ENCODE measurements around the gene ECHDC3.

Gene ECHDC3

DNA sequence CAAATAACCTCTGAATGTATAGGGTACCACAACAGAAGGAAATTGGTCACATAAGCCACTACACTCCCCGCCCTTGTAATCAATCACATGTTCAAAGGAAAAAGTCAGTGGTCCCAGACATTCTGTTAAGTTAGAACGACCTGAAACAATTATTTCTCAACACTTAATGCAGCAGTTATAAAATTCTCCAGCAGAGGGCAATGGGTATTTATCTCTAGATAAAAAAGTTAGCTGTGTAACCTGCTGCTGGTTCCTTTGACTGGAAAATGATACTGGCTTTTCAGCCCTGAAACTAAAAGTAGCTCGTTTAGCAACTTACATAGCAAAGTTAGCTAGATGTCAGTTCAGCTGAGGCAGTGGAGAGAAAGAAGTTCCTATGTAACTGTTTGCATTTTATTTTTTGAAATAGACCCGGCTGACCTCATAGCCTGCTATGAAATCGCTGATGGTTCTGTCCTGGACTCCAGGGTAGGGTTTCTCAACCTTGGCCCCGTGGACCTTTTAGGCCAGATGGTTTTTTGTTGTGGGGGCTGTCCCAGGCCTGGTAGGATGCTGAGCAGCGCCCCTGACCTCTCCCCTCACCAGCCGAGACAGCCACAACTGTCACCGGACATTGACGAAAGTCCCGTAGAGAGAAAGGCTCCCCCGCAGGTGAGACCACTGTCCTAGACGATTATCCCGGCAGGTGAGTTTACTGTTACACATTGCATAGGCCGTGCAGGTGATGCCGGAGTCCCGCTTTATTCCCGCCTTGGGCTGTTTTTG lies 40.8 kb downstream of the ECHDC3 start:
- Histone ChIP-seq H3K4me1 (ENCODE audit: control insufficient read depth, insufficient read depth, low read length) (no peaks in the 10 kb centered on the region), H3K9me3 (ENCODE audit: control insufficient read depth, insufficient read depth, low read length) (no peaks in the 10 kb centered on the region), H3K36me3 (ENCODE audit: control insufficient read depth, insufficient read depth, low read length) (no peaks in the 10 kb centered on the region), H3K27ac (ENCODE audit: low read length) (no peak overlapping the region), H3K27me3 (ENCODE audit: control insufficient read depth, insufficient read depth, low read length) (no peaks in the 10 kb centered on the region), H3K4me3 (ENCODE audit: low read length) (no peak overlapping the region)
- no CpG with 5 or more reads among the region's 18 CpGs for WGBS (ENCODE audit: insufficient coverage, insufficient read length)
- no peak for DNase-seq (ENCODE audit: low read depth, low spot score)

DNA sequence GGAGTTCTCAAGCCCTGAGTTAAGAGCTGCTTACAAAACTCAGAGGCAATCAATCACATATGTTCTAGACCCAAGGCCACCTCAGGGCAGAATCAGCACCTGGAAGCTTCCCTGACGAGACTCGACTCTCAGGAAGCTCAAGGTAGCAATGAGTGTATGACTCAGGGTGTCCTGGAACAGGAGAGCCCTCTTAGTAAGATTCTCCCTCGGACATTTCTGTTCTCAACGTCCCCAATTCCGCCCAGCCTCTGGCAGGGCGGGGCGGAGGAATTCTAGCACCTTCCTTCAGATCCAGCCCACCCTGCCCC lies 41.3 kb downstream of the ECHDC3 start:
- WGBS (ENCODE audit: insufficient coverage, insufficient read length) = no CpG with 5 or more reads among the region's 7 CpGs
- H3K4me3 ChIP-seq (ENCODE audit: low read length) = no peak overlapping the region
- H3K27me3 ChIP-seq (ENCODE audit: control insufficient read depth, insufficient read depth, low read length) = no peaks in the 10 kb centered on the region
- no peaks in the 10 kb centered on the region for H3K9me3 ChIP-seq (ENCODE audit: control insufficient read depth, insufficient read depth, low read length)
- DNase-seq (ENCODE audit: low read depth, low spot score) = no peak
- no peaks in the 10 kb centered on the region for H3K36me3 ChIP-seq (ENCODE audit: control insufficient read depth, insufficient read depth, low read length)
- H3K4me1 ChIP-seq (ENCODE audit: control insufficient read depth, insufficient read depth, low read length) = no peaks in the 10 kb centered on the region
- no peak overlapping the region for H3K27ac ChIP-seq (ENCODE audit: low read length)

DNA sequence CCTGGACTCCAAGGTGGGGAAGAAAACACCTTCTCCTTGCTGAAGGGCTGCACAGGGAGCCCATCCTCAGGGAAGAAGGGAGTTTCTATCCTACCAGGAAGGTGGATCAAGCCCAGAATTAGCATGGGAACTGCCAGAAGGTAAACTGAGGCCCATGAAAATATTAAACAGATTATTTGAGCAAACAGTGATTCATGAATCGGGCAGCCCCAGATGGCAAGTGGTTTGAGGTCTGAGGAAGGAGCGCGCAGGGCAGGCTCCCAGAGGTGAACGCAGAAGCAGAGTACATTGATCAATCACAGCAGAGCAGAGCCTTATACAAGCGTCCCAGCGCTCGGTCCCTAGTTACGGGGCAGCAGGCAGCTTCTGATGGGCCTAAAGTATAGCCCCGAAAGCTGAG lies 45.2 kb downstream of the ECHDC3 start:
- no CpG with 5 or more reads among the region's 9 CpGs for WGBS (ENCODE audit: insufficient coverage, insufficient read length)

DNA sequence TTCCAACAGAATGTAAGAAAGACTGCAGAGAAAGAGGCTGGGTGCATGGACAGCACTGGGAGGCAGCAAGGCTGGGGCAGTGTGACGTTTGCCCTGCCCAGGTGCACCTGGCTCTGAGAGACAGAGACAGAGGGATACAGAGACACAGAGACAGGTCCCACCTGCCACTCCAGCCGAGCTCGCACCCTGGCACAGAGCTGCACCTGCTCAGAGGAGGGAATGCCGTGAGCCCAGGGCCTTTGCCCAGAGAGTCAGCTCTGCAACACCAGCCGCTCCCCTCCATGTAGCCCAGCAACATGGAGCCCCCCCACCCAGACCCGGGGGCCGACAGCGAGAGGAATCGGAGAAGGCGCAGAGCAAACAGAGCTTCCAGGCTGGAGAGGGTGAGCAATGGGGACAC lies 45.7 kb downstream of the ECHDC3 start:
- Histone ChIP-seq H3K36me3 (ENCODE audit: control insufficient read depth, insufficient read depth, low read length) (no peaks in the 10 kb centered on the region), H3K4me1 (ENCODE audit: control insufficient read depth, insufficient read depth, low read length) (no peaks in the 10 kb centered on the region), H3K9me3 (ENCODE audit: control insufficient read depth, insufficient read depth, low read length) (no peaks in the 10 kb centered on the region), H3K4me3 (ENCODE audit: low read length) (no peak overlapping the region), H3K27me3 (ENCODE audit: control insufficient read depth, insufficient read depth, low read length) (no peaks in the 10 kb centered on the region), H3K27ac (ENCODE audit: low read length) (no peak overlapping the region)
- no peak for DNase-seq (ENCODE audit: low read depth, low spot score)
- WGBS (ENCODE audit: insufficient coverage, insufficient read length) = no CpG with 5 or more reads among the region's 10 CpGs

More for the DNA sequence above, 45.2 kb downstream of the ECHDC3 start:
- no peak for DNase-seq (ENCODE audit: low read depth, low spot score)
- H3K9me3 ChIP-seq (ENCODE audit: control insufficient read depth, insufficient read depth, low read length) = no peaks in the 10 kb centered on the region
- no peaks in the 10 kb centered on the region for H3K4me1 ChIP-seq (ENCODE audit: control insufficient read depth, insufficient read depth, low read length)
- no peaks in the 10 kb centered on the region for H3K27me3 ChIP-seq (ENCODE audit: control insufficient read depth, insufficient read depth, low read length)
- no peaks in the 10 kb centered on the region for H3K36me3 ChIP-seq (ENCODE audit: control insufficient read depth, insufficient read depth, low read length)
- no peak overlapping the region for H3K27ac ChIP-seq (ENCODE audit: low read length)
- no peak overlapping the region for H3K4me3 ChIP-seq (ENCODE audit: low read length)

DNA sequence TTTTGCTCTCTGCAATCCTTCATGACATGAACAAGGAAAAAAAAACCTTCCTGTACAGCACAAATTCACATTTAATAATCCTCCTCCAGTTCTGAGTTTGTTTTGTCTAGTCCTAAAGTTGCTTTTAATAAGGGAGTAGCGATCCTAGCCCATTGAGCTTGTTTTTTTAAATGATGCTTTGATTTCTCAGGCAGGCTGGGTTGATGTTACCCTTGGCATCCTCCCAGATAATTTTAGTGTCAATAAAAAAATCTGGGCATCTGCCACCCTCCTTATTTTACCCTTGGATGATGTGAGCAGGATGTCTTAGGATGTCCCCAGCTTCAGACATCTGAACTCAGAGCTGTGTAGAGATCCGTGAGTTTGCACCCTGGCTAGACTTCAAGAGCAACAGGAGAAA lies 47.1 kb downstream of the ECHDC3 start:
- WGBS (ENCODE audit: insufficient coverage, insufficient read length) = no CpG with 5 or more reads among the region's 2 CpGs
- Histone ChIP-seq H3K4me3 (ENCODE audit: low read length) (no peak overlapping the region), H3K27ac (ENCODE audit: low read length) (no peak overlapping the region), H3K4me1 (ENCODE audit: control insufficient read depth, insufficient read depth, low read length) (no peaks in the 10 kb centered on the region), H3K9me3 (ENCODE audit: control insufficient read depth, insufficient read depth, low read length) (no peaks in the 10 kb centered on the region), H3K27me3 (ENCODE audit: control insufficient read depth, insufficient read depth, low read length) (no peaks in the 10 kb centered on the region), H3K36me3 (ENCODE audit: control insufficient read depth, insufficient read depth, low read length) (no peaks in the 10 kb centered on the region)
- DNase-seq (ENCODE audit: low read depth, low spot score) = no peak

DNA sequence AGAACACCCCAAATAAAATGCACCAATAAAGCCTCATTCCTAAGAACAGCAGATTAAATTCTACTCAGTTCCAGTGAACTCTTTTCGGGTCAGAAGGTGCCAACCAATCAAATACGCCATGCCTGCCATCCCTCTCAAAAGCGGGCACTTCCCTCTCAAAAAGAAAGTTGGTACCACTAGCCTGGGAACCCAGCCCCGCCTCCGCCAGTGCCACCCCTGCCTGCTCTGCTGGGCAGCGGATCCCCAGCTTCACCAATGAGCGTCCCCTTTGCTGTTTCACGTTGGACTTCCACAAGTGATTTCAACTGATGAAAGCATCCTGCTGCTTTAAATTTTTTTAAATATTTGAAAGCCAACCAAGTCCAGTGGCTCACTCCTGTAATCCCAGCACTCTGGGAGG lies 47.8 kb downstream of the ECHDC3 start:
- WGBS (ENCODE audit: insufficient coverage, insufficient read length) = no CpG with 5 or more reads among the region's 8 CpGs
- Histone ChIP-seq H3K4me1 (ENCODE audit: control insufficient read depth, insufficient read depth, low read length) (no peaks in the 10 kb centered on the region), H3K27me3 (ENCODE audit: control insufficient read depth, insufficient read depth, low read length) (no peaks in the 10 kb centered on the region), H3K36me3 (ENCODE audit: control insufficient read depth, insufficient read depth, low read length) (no peaks in the 10 kb centered on the region), H3K4me3 (ENCODE audit: low read length) (no peak overlapping the region), H3K9me3 (ENCODE audit: control insufficient read depth, insufficient read depth, low read length) (no peaks in the 10 kb centered on the region), H3K27ac (ENCODE audit: low read length) (no peak overlapping the region)
- no peak for DNase-seq (ENCODE audit: low read depth, low spot score)

DNA sequence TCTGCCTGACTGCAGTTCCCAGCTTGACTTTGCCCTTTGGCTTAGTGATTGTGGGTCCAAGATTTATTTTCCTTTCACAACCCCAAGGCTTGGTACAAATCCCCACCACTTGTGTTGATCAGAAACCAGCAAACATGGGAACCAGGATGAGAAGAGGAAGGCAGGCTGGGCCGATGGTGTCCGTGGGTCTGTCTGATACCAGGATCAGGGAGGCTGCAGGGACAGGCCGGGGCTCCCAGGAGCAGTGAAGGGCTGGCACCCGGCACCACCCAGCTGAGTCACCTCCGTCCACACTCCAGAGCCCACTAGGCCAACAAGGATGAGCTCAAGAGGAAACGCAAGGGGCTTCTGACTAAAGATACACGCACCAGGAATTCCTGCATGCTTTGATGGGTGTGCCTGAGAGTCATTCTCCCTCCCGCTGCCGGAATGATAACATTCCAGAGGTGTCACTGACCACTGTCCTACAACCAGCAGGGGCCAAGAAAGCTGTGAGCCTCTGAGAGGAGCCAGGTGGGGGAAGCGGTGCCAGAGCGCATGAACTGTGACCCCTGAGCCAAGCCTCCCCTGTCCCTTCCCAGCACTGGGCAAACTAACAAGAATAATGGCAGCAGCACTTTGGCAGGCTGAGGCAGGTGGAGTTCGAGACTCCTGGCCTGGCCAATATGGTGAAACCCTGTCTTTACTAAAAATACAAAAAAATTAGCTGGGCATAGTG lies 51.7 kb downstream of the ECHDC3 start:
- Histone ChIP-seq H3K27me3 (ENCODE audit: control insufficient read depth, insufficient read depth, low read length) (no peaks in the 10 kb centered on the region), H3K4me3 (ENCODE audit: low read length) (no peak overlapping the region), H3K27ac (ENCODE audit: low read length) (no peak overlapping the region), H3K9me3 (ENCODE audit: control insufficient read depth, insufficient read depth, low read length) (no peaks in the 10 kb centered on the region), H3K4me1 (ENCODE audit: control insufficient read depth, insufficient read depth, low read length) (no peaks in the 10 kb centered on the region), H3K36me3 (ENCODE audit: control insufficient read depth, insufficient read depth, low read length) (no peaks in the 10 kb centered on the region)
- WGBS (ENCODE audit: insufficient coverage, insufficient read length) = no CpG with 5 or more reads among the region's 12 CpGs
- DNase-seq (ENCODE audit: low read depth, low spot score) = no peak

DNA sequence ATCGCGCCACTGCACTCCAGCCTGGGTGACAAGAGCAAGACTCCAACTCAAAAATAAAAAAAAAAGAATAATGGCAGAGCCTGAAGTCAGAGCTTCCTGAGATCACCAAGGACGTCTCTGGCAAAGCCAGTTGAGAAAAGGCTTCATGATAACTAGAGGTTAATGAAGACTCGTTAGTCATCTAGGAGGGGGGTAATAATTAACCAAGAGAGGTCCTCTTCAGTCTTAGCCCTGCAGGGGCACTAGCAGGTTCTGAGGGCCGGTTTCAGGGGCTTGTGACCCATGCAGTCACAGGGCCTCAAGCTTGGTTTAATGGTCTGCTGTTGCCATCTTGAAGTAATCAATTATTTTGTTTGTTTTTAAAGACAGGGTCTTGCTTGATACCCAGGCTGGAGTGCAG lies 52.4 kb downstream of the ECHDC3 start:
- no peaks in the 10 kb centered on the region for H3K4me1 ChIP-seq (ENCODE audit: control insufficient read depth, insufficient read depth, low read length)
- WGBS (ENCODE audit: insufficient coverage, insufficient read length) = no CpG with 5 or more reads among the region's 5 CpGs
- no peak for DNase-seq (ENCODE audit: low read depth, low spot score)
- H3K36me3 ChIP-seq (ENCODE audit: control insufficient read depth, insufficient read depth, low read length) = no peaks in the 10 kb centered on the region
- H3K27ac ChIP-seq (ENCODE audit: low read length) = no peak overlapping the region
- H3K9me3 ChIP-seq (ENCODE audit: control insufficient read depth, insufficient read depth, low read length) = no peaks in the 10 kb centered on the region
- H3K27me3 ChIP-seq (ENCODE audit: control insufficient read depth, insufficient read depth, low read length) = no peaks in the 10 kb centered on the region
- no peak overlapping the region for H3K4me3 ChIP-seq (ENCODE audit: low read length)

DNA sequence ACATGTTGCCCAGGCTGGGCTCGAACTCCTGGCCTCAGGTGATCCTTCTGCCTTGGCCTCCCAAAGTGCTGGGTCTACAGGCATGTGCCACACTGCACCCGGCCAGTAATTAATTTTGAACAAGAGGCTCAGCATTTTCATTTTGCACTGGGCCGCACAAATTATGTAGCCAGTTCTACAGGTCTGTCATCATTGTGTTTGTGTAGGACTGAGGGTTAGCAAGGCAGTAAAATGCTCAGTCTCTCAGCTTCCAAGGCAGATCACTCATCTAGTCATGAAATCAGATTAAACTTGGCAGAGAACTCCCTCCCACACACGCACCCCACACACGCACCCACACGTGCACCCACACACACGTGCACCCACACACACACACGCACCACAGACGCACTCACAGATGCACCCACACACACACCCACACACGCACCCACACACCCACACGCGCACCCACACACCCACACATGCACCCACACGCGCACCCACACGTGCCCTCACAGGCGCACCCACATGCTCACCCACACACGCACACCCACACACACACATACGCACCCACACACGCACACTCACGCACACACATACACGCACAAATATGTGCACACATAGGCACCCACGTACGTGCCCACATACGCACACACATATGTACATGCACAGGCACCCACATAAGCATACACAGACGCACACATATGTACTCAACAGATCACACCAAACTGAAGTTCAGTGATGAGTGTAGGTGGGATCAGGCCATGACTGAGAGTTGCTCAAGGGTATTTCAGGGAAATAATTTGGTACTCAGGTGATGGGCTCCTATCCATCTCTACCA lies 53.1 kb downstream of the ECHDC3 start:
- no peaks in the 10 kb centered on the region for H3K27me3 ChIP-seq (ENCODE audit: control insufficient read depth, insufficient read depth, low read length)
- H3K27ac ChIP-seq (ENCODE audit: low read length) = no peak overlapping the region
- H3K4me1 ChIP-seq (ENCODE audit: control insufficient read depth, insufficient read depth, low read length) = 0 out of 2 replicates have a peak, but pooled peaks cover 2% of the 10 kb centered on the region
- no peaks in the 10 kb centered on the region for H3K9me3 ChIP-seq (ENCODE audit: control insufficient read depth, insufficient read depth, low read length)
- H3K4me3 ChIP-seq (ENCODE audit: low read length) = no peak overlapping the region
- no peaks in the 10 kb centered on the region for H3K36me3 ChIP-seq (ENCODE audit: control insufficient read depth, insufficient read depth, low read length)
- DNase-seq (ENCODE audit: low read depth, low spot score) = no peak
- WGBS (ENCODE audit: insufficient coverage, insufficient read length) = 100% methylated on average over 6 of the region's 25 CpGs

DNA sequence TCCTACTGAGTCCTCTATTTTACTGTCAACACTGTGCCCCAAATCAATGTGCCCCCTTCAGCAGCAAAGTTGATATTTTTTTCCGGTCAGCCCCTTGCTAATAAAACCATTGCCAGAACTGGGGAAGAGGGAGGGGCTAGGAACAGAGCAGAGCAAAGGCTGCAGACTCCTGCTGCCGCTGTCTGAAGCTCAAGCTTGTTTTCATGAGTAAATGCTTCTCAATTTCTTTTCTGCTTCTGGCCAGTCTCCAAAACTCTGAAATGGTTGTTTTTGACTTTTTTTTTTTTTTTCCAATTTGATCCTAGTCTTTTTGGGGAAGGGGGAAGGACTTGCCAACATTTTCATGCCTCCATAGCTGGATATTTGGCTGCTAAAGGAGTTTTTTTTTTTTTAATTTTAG lies 54.3 kb downstream of the ECHDC3 start:
- H3K27me3 ChIP-seq (ENCODE audit: control insufficient read depth, insufficient read depth, low read length) = no peaks in the 10 kb centered on the region
- H3K9me3 ChIP-seq (ENCODE audit: control insufficient read depth, insufficient read depth, low read length) = no peaks in the 10 kb centered on the region
- no peak overlapping the region for H3K4me3 ChIP-seq (ENCODE audit: low read length)
- no peaks in the 10 kb centered on the region for H3K36me3 ChIP-seq (ENCODE audit: control insufficient read depth, insufficient read depth, low read length)
- no peak for DNase-seq (ENCODE audit: low read depth, low spot score)
- no peak overlapping the region for H3K27ac ChIP-seq (ENCODE audit: low read length)
- no CpG with 5 or more reads among the region's 2 CpGs for WGBS (ENCODE audit: insufficient coverage, insufficient read length)
- H3K4me1 ChIP-seq (ENCODE audit: control insufficient read depth, insufficient read depth, low read length) = 0 out of 2 replicates have a peak, but pooled peaks cover 2% of the 10 kb centered on the region

Measured in iPS DF 6.9 (cell line).